GM19395 (cell line): Measurements from ENCODE around the gene TTC13.
"Not testable (repeated sequence)": the region's sequence is repeated elsewhere in the genome, so short reads cannot be mapped to it uniquely, and the experiment has no call there.

ENCODE experiments used
- ATAC-seq: cut with Tn5 transposase; IDR thresholded peaks from one replicate; pipeline ENCODE4 v1.9.1; 2021; ENCODE audit warnings: mild to moderate bottlenecking, moderate library complexity; ENCODE audit not compliant: unreplicated experiment

The TTC13 gene

DNA sequence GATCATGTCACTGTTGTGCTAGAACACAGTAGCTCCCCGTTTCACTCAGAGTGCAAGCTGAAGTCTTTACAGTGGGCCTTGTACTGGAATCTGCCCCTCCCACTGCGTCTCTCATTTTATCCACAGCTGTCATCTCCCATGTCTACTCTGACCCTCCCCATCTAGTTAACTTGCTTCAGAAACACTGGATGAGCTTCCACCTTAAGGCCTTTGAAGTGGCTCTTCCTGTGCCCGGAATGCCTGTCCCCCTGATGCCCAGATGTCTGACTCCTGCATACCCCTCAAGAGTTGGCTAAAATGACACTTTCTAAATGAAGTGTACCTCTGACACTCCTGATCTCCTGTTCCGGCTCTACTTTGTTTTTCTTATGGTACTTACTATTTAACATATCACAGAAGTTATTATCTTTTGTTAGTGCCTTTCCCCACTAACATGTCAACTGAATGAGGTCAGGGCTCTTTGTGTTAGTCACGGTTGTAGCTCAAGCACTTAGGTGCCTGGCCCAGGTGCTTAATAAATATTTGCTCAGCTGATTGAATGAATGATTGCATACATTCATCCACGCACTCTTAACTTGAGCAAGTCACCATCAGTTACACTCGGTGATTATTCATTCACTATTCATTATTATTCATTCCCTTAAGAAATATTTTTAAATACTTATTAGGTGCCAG is 13.6 kb upstream of the TTC13 start:
- ATAC-seq = no peak

- no peak for ATAC-seq
Observed at GRCh38 chr1:230987448-230987847, 8.8 kb upstream of the TTC13 start.

- no peak for ATAC-seq
Observed at GRCh38 chr1:230986976-230987375, 8.3 kb upstream of the TTC13 start.

- ATAC-seq = no peak
Observed at GRCh38 chr1:230985711-230986110, 7.0 kb upstream of the TTC13 start.

GRCh38 chr1:230984622-230985515 is 6.2 kb upstream of the TTC13 start:
- ATAC-seq = not testable (repeated sequence)

GRCh38 chr1:230983811-230984210 is 5.2 kb upstream of the TTC13 start:
- no peak for ATAC-seq

DNA sequence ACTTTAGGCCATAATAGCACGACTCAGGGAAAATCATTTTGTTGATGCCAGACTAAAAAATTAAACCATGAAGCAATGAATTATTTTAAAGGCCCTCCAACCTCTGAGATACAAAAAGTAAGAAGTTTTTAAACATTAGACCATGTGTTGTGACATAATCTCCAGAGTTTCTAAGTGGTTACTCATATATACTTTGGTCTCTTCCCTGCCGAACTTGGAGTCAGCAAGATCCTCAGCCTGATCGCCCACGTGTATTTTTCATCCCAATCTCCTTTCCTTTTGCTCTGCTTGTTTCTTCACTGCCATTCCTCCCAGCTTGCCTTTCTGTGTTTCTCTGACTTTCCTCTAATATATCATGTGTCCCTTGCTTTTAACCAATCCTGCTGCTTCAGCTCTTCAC is 4.0 kb upstream of the TTC13 start:
- ATAC-seq = no peak

DNA sequence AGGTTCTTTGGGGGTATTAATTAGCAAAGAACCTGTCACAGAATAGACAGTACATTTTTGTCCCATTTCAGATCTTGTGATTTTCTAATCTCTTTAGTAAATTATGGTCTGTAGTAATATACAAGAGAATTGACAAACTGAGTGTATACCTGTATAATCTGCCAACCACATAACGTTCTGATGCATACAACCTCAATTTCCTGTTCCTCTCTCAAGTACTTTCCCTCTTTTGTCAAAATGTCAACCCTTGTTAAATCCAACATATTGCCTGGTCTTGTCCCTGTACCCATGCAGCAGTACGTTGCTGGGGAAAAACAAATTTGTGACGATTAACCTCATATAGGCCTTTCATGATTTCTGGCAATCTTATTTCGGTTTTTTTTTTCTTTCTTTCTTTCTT is 1.3 kb upstream of the TTC13 start:
- ATAC-seq = no peak

DNA sequence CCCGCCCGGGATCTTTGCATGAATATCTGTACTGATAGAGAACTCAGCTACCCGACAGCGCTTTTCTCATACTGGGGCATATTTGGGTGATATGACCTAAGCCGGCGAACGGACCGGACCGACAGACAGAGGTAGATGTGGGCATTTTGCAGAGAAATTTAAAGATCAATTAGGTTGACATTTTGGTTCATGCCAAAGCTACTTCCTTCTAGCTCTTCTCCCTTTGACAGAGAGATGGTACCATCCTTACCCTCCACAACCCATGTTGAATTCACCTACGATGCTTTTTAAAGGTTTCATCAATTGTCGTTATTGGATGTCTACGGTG is 692 bp upstream of the TTC13 start:
- no peak for ATAC-seq

DNA sequence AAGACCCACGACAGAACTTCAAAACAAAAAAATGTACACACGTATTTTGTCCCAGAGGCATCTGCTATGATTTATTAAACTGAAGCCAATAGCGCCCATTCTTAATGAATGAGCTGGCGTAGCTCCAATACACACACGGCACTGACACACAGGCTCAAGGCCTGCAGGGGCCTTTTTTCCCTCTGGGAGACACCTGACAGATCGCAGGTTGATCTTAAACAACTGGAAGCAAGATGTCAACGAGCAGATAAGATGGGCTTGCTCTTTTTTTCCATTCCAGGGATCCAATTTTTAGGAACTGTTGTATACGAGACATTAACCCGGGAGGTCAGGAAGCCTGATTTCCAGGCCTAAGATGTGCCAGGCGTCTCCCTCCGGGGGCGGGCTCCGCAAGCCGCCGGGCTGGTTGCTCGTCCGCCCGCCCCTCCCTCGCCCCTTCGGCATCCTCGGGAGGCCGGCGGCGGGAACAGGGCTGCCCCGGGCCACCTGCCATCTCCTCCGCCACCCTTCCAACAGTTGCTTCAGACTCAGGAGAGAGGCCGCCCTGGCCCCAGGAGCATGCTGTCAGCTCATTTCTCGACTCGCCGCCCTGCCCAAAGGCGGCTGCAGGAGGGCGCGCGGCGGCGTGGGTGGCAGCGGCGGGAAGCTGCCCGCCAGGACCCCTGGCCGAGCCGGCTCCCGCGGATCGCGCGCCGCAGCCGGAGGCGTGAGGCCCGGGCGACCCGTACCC is 735 bp downstream of the TTC13 start:
- ATAC-seq = peak; percentile 15

DNA sequence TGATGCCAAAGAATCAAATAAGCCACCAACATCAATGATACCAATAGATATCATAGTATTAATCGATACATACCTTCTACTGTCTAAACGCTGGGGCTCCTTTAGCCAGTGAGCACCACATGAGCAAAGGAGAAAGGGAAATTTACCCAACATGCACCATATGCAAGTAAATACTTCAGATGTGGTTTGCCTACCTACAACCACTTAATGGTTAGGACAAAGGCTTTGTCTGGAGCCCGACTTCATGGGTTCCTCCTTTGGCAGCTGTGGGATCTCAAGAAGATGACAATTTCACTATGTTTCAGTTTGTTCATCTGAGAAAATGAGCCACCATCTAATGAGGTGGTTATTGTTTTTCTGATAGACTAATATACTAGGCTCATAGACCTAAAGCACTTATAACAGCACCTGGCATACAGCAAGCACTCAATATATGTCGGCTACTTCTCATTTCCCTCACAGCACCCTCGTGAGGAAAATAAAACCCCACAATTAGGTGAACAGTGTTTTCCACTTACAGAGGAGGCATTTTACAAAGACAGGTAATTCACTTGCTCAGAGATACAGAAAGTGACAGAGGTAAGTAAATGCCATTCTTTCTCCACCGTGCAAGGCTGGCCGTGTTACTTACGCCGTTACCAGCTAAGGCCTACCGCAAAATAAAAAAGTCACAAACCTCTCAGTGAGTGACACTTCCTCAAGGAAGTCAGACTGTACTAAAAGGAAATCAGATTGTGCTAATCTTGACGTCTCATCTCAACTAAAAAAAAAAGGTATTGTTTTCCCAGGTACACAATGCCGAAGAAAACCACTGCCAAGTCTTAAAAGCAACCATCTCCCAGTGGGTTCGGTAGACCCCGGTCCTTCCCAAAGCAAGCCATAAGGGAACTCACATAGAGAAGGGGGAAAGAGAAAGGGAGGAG is 1.6 kb downstream of the TTC13 start:
- ATAC-seq = no peak

- no peak for ATAC-seq
Observed at GRCh38 chr1:230976360-230976759, 2.3 kb downstream of the TTC13 start.

DNA sequence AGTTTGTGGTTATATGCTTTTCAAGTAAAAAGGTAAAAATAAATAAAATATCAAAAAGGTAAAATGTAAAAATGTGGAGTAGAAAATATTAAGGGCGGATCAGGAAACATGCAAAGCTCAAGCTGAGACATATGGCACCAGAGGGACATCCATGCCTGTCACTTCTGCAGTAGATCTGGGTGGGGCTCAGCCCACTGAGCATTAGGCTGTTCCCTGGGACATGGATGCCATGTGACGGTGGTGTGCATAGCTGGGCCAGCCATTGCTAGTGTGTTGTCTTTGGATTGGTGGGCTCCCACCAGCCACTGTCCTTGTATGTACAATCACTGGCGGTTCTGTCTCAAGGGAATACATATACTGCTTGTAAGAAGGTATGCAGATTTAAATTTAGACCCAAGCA is 3.0 kb downstream of the TTC13 start:
- ATAC-seq = no peak

DNA sequence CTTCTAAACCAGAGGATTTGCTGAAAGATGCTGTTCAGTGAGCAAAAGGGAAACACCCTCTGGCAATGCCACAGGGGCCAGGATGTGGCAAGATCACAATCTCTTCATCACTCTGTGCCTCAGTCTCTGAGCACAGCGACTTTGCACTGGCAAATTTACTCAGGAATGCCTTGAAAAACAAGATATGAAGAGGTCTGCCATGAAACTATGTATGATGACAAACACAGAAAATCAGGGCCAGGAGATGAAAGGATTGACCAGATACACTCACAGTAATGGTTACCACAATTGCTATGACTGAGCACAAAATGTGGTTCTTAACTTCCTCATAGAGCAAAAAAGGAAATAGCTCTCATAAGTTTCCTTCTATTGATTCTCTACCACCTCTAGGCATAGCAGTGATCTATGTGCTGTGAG is 5.8 kb downstream of the TTC13 start:
- ATAC-seq = peak; percentile 81

- no peak for ATAC-seq
Observed at GRCh38 chr1:230971771-230972170, 6.9 kb downstream of the TTC13 start.

- ATAC-seq = no peak
Observed at GRCh38 chr1:230970432-230970831, 8.2 kb downstream of the TTC13 start.

- no peak for ATAC-seq
Observed at GRCh38 chr1:230966358-230966873, 12.2 kb downstream of the TTC13 start.

DNA sequence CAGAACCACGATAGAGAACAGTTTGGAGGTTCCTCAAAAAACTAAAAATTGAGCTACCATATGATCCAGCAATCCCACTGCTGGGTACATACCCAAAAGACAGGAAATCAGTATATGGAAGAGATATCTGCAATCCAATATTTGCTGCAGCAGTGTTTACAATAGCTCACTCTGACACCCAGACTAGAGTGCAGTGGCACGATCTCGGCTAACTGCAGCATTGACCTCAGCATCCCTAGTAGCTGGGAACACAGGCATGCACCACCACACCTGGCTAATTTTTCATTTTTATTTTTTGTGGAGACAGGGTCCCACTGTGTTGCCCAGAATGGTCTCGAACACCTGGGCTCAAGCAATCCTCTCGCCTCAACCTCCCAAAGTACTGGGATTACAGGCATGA is 13.1 kb downstream of the TTC13 start:
- ATAC-seq = no peak

DNA sequence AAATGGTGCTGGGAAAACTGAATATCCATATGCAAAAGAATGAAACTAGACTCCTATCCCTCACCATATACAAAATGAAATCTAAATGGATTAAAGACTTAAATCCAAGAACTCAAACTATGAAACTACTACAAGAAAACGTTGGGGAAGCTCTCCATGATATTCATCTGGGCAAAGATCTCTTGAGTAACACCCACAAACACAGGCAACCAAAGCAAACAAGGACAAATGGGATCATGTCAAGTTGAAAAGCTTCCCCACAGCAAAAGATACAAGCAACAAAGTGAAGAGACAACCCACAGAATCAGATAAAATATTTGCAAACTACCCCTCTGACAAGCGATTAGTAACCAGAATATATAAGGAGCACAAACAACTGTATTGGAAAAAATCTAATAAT is 13.8 kb downstream of the TTC13 start:
- ATAC-seq = no peak

- ATAC-seq = no peak
Observed at GRCh38 chr1:230958370-230958769, 20.3 kb downstream of the TTC13 start.
